Measurements from ENCODE around the gene ENAM.

DNA sequence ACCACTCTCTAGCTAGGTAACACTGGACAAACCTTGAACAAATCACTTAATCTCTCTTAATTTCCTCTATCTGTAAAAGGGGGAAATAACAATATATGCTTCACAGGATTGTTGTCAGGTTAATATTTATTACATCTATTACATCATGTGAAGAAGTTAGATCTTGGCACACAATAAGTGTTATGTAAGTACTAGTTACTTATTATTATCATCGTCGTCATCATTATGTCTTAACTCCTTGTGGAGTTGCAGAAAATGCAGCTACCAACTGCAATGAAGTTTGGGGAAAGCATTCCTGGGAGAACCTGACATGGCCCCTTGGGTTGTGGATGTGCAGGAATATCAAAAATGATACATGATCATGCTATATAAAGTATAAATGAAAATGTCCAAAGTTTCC is 42.5 kb downstream of the ENAM start:
- no peak for TF ChIP-seq POLR2A (IDR thresholded peaks at IDR 0.05)
- TF ChIP-seq, protein P1, sequence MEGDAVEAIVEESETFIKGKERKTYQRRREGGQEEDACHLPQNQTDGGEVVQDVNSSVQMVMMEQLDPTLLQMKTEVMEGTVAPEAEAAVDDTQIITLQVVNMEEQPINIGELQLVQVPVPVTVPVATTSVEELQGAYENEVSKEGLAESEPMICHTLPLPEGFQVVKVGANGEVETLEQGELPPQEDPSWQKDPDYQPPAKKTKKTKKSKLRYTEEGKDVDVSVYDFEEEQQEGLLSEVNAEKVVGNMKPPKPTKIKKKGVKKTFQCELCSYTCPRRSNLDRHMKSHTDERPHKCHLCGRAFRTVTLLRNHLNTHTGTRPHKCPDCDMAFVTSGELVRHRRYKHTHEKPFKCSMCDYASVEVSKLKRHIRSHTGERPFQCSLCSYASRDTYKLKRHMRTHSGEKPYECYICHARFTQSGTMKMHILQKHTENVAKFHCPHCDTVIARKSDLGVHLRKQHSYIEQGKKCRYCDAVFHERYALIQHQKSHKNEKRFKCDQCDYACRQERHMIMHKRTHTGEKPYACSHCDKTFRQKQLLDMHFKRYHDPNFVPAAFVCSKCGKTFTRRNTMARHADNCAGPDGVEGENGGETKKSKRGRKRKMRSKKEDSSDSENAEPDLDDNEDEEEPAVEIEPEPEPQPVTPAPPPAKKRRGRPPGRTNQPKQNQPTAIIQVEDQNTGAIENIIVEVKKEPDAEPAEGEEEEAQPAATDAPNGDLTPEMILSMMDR (IDR thresholded peaks at IDR 0.05): no peak
